ENCODE measurements around the gene EHHADH.

The EHHADH gene

GRCh38 chr3:185175370-185175987 is 78.4 kb downstream of the EHHADH start:
- DNase-seq (ENCODE audit: low read depth) = peak; percentile 61
- TF ChIP-seq, protein P1, sequence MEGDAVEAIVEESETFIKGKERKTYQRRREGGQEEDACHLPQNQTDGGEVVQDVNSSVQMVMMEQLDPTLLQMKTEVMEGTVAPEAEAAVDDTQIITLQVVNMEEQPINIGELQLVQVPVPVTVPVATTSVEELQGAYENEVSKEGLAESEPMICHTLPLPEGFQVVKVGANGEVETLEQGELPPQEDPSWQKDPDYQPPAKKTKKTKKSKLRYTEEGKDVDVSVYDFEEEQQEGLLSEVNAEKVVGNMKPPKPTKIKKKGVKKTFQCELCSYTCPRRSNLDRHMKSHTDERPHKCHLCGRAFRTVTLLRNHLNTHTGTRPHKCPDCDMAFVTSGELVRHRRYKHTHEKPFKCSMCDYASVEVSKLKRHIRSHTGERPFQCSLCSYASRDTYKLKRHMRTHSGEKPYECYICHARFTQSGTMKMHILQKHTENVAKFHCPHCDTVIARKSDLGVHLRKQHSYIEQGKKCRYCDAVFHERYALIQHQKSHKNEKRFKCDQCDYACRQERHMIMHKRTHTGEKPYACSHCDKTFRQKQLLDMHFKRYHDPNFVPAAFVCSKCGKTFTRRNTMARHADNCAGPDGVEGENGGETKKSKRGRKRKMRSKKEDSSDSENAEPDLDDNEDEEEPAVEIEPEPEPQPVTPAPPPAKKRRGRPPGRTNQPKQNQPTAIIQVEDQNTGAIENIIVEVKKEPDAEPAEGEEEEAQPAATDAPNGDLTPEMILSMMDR (IDR thresholded peaks at IDR 0.05; ENCODE audit: low read length, missing control alignments) = no peak
- no peak overlapping the region for H3K4me3 ChIP-seq (replicated peaks; ENCODE audit: low read depth, low read length)

- no peak overlapping the region for H3K4me3 ChIP-seq (replicated peaks; ENCODE audit: low read depth, low read length)
- DNase-seq (ENCODE audit: low read depth) = no peak
- TF ChIP-seq, protein P1 (IDR thresholded peaks at IDR 0.05; ENCODE audit: low read length, missing control alignments) = no peak
These were observed 81.5 kb downstream of the EHHADH start for GRCh38 chr3:185172086-185173049.

GRCh38 chr3:185164428-185165217 is 89.2 kb downstream of the EHHADH start:
- TF ChIP-seq, protein P1 (IDR thresholded peaks at IDR 0.05; ENCODE audit: low read length, missing control alignments) = no peak
- DNase-seq (ENCODE audit: low read depth) = no peak
- no peak overlapping the region for H3K4me3 ChIP-seq (replicated peaks; ENCODE audit: low read depth, low read length)

DNA sequence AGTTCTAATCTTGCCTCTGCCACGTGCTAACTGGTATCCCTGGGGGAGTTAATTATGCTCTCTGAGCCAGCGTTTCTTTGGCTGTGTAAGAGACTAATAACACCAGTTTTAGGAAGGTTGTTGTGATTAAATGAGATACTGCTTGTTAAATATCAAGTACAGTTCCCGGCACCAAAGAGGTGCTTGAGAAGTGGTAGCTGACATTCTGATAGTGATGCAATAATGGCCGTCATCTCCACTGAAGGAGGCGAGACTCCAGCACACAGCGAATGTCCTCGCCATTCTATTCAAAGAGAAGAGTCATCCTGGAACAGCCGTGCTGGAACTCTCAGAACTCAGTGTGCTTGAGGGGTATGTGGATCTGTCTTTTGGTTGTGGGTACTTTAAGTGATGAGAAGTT is 91.2 kb downstream of the EHHADH start:
- TF ChIP-seq, protein P1 (IDR thresholded peaks at IDR 0.05; ENCODE audit: low read length, missing control alignments) = no peak
- no peak for DNase-seq (ENCODE audit: low read depth)
- no peak overlapping the region for H3K4me3 ChIP-seq (replicated peaks; ENCODE audit: low read depth, low read length)

- no peak for DNase-seq (ENCODE audit: low read depth)
- TF ChIP-seq, protein P1 (IDR thresholded peaks at IDR 0.05; ENCODE audit: low read length, missing control alignments) = no peak
- H3K4me3 ChIP-seq (replicated peaks; ENCODE audit: low read depth, low read length) = no peak overlapping the region
These were observed 92.1 kb downstream of the EHHADH start for GRCh38 chr3:185161761-185162160.

DNA sequence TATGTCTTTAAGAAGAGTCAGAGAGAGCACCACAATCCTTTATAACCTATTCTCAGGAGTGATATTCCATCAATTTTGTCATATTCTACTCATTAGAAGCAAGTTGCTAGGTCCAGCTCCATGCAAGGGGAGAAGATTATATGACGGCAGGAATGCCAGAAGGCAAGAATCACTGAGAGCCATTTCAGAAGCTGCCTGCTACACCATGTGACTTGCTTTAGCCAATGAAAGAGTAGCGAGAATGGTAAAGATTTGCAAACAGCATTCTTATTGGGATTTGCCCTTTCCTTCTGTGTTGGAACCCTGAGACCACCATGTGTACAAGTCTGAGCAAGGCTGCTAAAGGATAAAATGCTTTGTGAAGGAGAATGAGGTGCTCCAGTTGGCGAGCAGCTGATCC is 96.5 kb downstream of the EHHADH start:
- TF ChIP-seq, protein P1 (IDR thresholded peaks at IDR 0.05; ENCODE audit: low read length, missing control alignments) = no peak
- no peak overlapping the region for H3K4me3 ChIP-seq (replicated peaks; ENCODE audit: low read depth, low read length)
- no peak for DNase-seq (ENCODE audit: low read depth)
